ENCODE measurements around the gene CPXM2. TPM values are rescaled to one million over a fixed set of nuclear protein-coding genes. Genes with fewer than 3 reads are reported as not detected.

CPXM2 gene
- total and polyA plus RNA-seq, 10 of the 15 experiments (the other 5 are each of a cell fraction or from before 2014, with no cell fraction given): 0.08 to 1.1 (median 0.58) TPM

GRCh38 chr10:123879606-123880257 is 11.9 kb downstream of the CPXM2 start:
- BruUV-seq (replicated peaks): no TSS peak
- Histone ChIP-seq H2AFZ (ENCODE audit: control insufficient read depth, low read depth, low read length) (no peak overlapping the region), H3K9ac (ENCODE audit: control insufficient read depth, insufficient read depth, low read length) (no peak overlapping the region), H3K9me3 (replicated peaks; ENCODE audit: control insufficient read depth, insufficient read depth, low read length) (no peaks in the 10 kb centered on the region), H3K4me2 (ENCODE audit: control insufficient read depth, insufficient read depth) (no peak overlapping the region), H3K36me3 (ENCODE audit: control insufficient read depth in 2 of 2, insufficient read depth in 2 of 2, low read length in 1 of 2) (no peaks in the 10 kb centered on the region), H4K20me1 (ENCODE audit: control insufficient read depth, insufficient read depth) (no peaks in the 10 kb centered on the region), H3K4me3 (no peak overlapping the region), H3K27me3 (replicated peaks in 1 of 2; ENCODE audit: control insufficient read depth in 2 of 2, insufficient read depth in 2 of 2, low read length in 1 of 2) (no peaks in the 10 kb centered on the region), H3K4me1 (ENCODE audit: control insufficient read depth, insufficient read depth, low read length) (no peaks in the 10 kb centered on the region), H3K79me2 (ENCODE audit: control insufficient read depth, insufficient read depth, low read length) (no peaks in the 10 kb centered on the region), H3K27ac (ENCODE audit: control insufficient read depth, insufficient read depth) (no peak overlapping the region)
- FAIRE-seq (no peak), DNase-seq (ENCODE audit: low read depth, low spot score) (no peak), ATAC-seq (no peak)
- CTCF ChIA-PET: interaction anchor here (0.9 to 1.1 kb wide), 2 partner anchors 10 to 16 kb away, joined by 3 read pairs; no protein-coding TSS in a partner anchor
- POLR2A ChIA-PET: no interaction called here
- RAD21 ChIA-PET (ENCODE audit: unreplicated experiment): no interaction called here
- intact Hi-C loops (cut with micrococcal nuclease; ENCODE audit: unreplicated experiment) (no loop called here), in situ Hi-C loops (cut with MboI) (no loop called here)
- WGBS (ENCODE audit: insufficient coverage, insufficient replicate concordance, low lambda C conversion rate, missing lambda C conversion rate): 51% methylated on average over 10 of the region's 10 CpGs
- SMC1A ChIA-PET (ENCODE audit: uncharacterized antibody, unreplicated experiment): interaction anchor here (1.0 kb wide), 1 partner anchor 16 kb away, joined by 3 read pairs; no protein-coding TSS in a partner anchor
- TF ChIP-seq ZNF274 (IDR thresholded peaks at IDR 0.05; ENCODE audit: insufficient read depth, insufficient read length) (no peak), NFXL1 (IDR thresholded peaks at IDR 0.05; ENCODE audit: borderline replicate concordance) (no peak), TARDBP (IDR thresholded peaks at IDR 0.05; ENCODE audit: borderline replicate concordance) (no peak), MEF2B (IDR thresholded peaks at IDR 0.05; ENCODE audit: partially characterized antibody, poor library complexity, severe bottlenecking) (no peak), RAD21 (IDR thresholded peaks at IDR 0.05; ENCODE audit: insufficient read depth, low read depth, low read length) (no peak), TCF3 (IDR thresholded peaks at IDR 0.05; ENCODE audit: borderline replicate concordance, insufficient read depth, low read depth, low read length) (no peak), NRF1 (conservative IDR thresholded peaks at IDR 0.05; ENCODE audit: low read depth, low read length) (no peak), HDGF (IDR thresholded peaks at IDR 0.05) (no peak)
